Measurements from ENCODE around the gene SKAP2.

The SKAP2 gene

DNA sequence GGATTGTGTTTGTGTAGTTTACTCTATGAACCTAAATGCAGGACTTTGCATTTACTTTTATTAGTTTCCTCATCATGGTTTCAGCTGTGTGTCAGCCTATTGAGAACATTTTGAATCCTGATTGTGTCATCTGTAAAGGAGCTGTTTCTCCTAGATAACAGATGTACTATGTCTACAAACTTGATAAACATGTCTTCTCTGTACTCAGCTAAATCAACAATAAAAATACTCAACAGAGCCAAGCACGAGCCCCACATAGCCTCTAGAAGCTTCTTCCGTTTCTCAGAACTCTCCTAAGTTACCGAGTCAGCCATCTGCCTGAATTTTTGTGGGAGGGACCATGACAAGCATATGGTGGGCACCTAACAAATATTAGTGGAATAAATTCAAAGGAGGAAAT lies 234.7 kb downstream of the SKAP2 start:
- H3K4me3 ChIP-seq (ENCODE audit: low read depth, low read length): no peak overlapping the region
- TF ChIP-seq, protein P1, sequence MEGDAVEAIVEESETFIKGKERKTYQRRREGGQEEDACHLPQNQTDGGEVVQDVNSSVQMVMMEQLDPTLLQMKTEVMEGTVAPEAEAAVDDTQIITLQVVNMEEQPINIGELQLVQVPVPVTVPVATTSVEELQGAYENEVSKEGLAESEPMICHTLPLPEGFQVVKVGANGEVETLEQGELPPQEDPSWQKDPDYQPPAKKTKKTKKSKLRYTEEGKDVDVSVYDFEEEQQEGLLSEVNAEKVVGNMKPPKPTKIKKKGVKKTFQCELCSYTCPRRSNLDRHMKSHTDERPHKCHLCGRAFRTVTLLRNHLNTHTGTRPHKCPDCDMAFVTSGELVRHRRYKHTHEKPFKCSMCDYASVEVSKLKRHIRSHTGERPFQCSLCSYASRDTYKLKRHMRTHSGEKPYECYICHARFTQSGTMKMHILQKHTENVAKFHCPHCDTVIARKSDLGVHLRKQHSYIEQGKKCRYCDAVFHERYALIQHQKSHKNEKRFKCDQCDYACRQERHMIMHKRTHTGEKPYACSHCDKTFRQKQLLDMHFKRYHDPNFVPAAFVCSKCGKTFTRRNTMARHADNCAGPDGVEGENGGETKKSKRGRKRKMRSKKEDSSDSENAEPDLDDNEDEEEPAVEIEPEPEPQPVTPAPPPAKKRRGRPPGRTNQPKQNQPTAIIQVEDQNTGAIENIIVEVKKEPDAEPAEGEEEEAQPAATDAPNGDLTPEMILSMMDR (IDR thresholded peaks at IDR 0.05): no peak
- H3K27me3 ChIP-seq (ENCODE audit: control insufficient read depth, insufficient read depth, low read length): no peaks in the 10 kb centered on the region
- H3K4me2 ChIP-seq (ENCODE audit: low read length): no peak overlapping the region
- H3K27ac ChIP-seq: no peak overlapping the region
- H3K79me2 ChIP-seq: no peaks in the 10 kb centered on the region
- no peak overlapping the region for H2AFZ ChIP-seq
- no peak overlapping the region for H3K9ac ChIP-seq
- H3K4me1 ChIP-seq: no peaks in the 10 kb centered on the region
- H3K36me3 ChIP-seq (ENCODE audit: control insufficient read depth, insufficient read depth, low read length): no peaks in the 10 kb centered on the region
- H3K9me3 ChIP-seq (ENCODE audit: control insufficient read depth, low read length): no peaks in the 10 kb centered on the region

- no peak overlapping the region for H3K27ac ChIP-seq
- no peaks in the 10 kb centered on the region for H3K79me2 ChIP-seq
- H3K27me3 ChIP-seq (ENCODE audit: control insufficient read depth, insufficient read depth, low read length): no peaks in the 10 kb centered on the region
- no peak overlapping the region for H3K4me3 ChIP-seq (ENCODE audit: low read depth, low read length)
- H3K9me3 ChIP-seq (ENCODE audit: control insufficient read depth, low read length): no peaks in the 10 kb centered on the region
- no peaks in the 10 kb centered on the region for H3K36me3 ChIP-seq (ENCODE audit: control insufficient read depth, insufficient read depth, low read length)
- H3K9ac ChIP-seq: no peak overlapping the region
- H3K4me1 ChIP-seq: no peaks in the 10 kb centered on the region
- no peak overlapping the region for H3K4me2 ChIP-seq (ENCODE audit: low read length)
- TF ChIP-seq, protein P1 (IDR thresholded peaks at IDR 0.05): no peak
- H2AFZ ChIP-seq: no peak overlapping the region
Measured at GRCh38 chr7:26627891-26628341, 236.5 kb downstream of the SKAP2 start.

DNA sequence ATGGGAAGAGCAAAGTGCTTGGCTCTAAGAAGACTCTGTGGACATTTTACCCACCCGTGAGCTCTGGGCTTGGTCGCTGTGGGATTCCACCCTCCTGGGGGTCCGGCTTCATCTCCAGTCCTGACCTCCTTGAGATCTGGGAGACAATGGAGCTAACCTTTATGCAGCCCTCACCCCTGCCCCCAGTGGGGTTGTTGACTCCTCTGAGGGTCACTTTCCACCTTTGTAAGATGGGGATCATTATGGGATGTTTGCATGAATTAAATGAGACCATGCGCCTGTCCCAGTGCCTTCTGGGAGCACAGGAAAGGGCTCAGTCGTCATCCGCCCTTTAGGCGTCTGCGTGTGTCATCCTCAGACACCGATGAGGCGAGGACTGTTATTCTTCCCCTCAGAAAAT lies 237.2 kb downstream of the SKAP2 start:
- H3K27ac ChIP-seq: no peak overlapping the region
- no peak overlapping the region for H2AFZ ChIP-seq
- no peaks in the 10 kb centered on the region for H3K4me1 ChIP-seq
- H3K9me3 ChIP-seq (ENCODE audit: control insufficient read depth, low read length): no peaks in the 10 kb centered on the region
- no peak overlapping the region for H3K4me3 ChIP-seq (ENCODE audit: low read depth, low read length)
- H3K79me2 ChIP-seq: no peaks in the 10 kb centered on the region
- H3K36me3 ChIP-seq (ENCODE audit: control insufficient read depth, insufficient read depth, low read length): no peaks in the 10 kb centered on the region
- no peak overlapping the region for H3K9ac ChIP-seq
- H3K4me2 ChIP-seq (ENCODE audit: low read length): no peak overlapping the region
- TF ChIP-seq, protein P1 (IDR thresholded peaks at IDR 0.05): no peak
- H3K27me3 ChIP-seq (ENCODE audit: control insufficient read depth, insufficient read depth, low read length): no peaks in the 10 kb centered on the region

DNA sequence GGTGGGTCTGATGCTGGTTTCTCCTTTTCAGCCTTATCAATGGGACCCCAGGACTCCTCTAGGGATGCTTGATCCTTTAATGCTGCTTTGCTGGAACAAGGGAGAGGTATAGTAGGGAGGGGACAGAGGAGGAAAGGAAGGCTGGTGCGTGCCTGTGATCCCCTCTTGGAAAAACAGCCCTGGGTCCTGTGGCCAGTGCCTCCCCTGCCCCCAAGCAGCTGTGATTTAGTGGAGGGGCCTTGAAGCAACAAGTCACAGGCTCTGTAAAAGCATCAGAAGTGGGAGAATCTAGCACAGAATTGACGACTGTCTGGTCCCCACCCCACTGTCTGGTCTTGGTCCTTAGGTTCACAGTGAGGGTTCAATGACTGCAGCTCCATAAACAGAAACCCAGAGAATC lies 237.7 kb downstream of the SKAP2 start:
- no peak overlapping the region for H2AFZ ChIP-seq
- H3K9ac ChIP-seq: no peak overlapping the region
- no peak overlapping the region for H3K27ac ChIP-seq
- no peak overlapping the region for H3K4me3 ChIP-seq (ENCODE audit: low read depth, low read length)
- no peak overlapping the region for H3K4me2 ChIP-seq (ENCODE audit: low read length)
- no peaks in the 10 kb centered on the region for H3K36me3 ChIP-seq (ENCODE audit: control insufficient read depth, insufficient read depth, low read length)
- no peaks in the 10 kb centered on the region for H3K9me3 ChIP-seq (ENCODE audit: control insufficient read depth, low read length)
- no peaks in the 10 kb centered on the region for H3K27me3 ChIP-seq (ENCODE audit: control insufficient read depth, insufficient read depth, low read length)
- no peaks in the 10 kb centered on the region for H3K79me2 ChIP-seq
- TF ChIP-seq, protein P1 (IDR thresholded peaks at IDR 0.05): no peak
- H3K4me1 ChIP-seq: no peaks in the 10 kb centered on the region

DNA sequence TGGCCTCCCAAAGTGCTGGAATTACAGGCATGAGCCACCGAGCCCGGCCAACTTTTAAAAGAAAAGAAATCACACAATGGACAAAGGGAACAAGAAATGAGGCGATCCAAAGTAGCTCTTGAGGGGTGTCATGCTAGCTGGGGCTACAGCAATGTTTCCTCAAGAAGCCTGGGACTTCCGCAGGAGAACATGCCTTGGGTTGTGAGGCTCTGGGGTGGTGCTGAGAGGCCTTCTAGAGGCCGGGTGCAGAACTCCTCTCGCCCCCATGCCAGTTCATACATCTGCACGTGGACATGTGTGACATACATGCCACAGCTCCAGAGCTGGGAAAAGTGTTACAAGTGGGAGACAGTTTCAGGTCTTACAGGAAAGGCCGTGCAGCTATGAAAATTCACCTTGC lies 238.2 kb downstream of the SKAP2 start:
- Histone ChIP-seq H3K4me2 (ENCODE audit: low read length) (no peak overlapping the region), H3K36me3 (ENCODE audit: control insufficient read depth, insufficient read depth, low read length) (no peaks in the 10 kb centered on the region), H3K9ac (no peak overlapping the region), H3K4me3 (ENCODE audit: low read depth, low read length) (no peak overlapping the region), H3K79me2 (no peaks in the 10 kb centered on the region), H3K27me3 (ENCODE audit: control insufficient read depth, insufficient read depth, low read length) (no peaks in the 10 kb centered on the region), H2AFZ (no peak overlapping the region), H3K9me3 (ENCODE audit: control insufficient read depth, low read length) (no peaks in the 10 kb centered on the region), H3K27ac (no peak overlapping the region), H3K4me1 (no peaks in the 10 kb centered on the region)
- TF ChIP-seq, protein P1 (IDR thresholded peaks at IDR 0.05): no peak

All from parathyroid adenoma (tissue), 2 donors.